Measurements from ENCODE around the gene MYLK. TPM values are rescaled to one million over a fixed set of nuclear protein-coding genes. Genes with fewer than 3 reads are reported as not detected.

Gene MYLK
- total and polyA plus RNA-seq, 11 donors, result 3.2 to 20.7 (median 12.4) TPM

DNA sequence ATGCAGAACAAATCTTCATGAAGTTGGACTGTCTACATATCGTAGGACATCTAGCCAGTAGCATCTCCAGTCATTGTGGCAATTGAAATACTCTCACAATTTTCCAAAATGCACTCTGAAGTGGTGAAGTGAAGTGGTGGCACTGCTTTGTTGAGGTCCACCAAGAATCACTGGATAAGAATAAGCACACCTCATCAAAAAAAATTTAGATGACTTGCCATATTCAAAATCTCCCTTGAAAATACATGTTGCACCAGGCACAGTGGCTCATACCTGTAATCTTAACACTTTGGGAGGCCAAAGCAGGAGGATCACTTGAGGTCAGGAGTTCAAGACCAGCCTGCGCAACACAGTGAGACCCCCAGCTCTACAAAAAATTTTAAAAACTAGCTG lies 312.2 kb downstream of the MYLK start:
- ATAC-seq, result no peak
- H3K9me3 ChIP-seq, result no peaks in the 10 kb centered on the region
- TF ChIP-seq POLR2A (IDR thresholded peaks at IDR 0.05), result no peak
- TF ChIP-seq, protein P1, sequence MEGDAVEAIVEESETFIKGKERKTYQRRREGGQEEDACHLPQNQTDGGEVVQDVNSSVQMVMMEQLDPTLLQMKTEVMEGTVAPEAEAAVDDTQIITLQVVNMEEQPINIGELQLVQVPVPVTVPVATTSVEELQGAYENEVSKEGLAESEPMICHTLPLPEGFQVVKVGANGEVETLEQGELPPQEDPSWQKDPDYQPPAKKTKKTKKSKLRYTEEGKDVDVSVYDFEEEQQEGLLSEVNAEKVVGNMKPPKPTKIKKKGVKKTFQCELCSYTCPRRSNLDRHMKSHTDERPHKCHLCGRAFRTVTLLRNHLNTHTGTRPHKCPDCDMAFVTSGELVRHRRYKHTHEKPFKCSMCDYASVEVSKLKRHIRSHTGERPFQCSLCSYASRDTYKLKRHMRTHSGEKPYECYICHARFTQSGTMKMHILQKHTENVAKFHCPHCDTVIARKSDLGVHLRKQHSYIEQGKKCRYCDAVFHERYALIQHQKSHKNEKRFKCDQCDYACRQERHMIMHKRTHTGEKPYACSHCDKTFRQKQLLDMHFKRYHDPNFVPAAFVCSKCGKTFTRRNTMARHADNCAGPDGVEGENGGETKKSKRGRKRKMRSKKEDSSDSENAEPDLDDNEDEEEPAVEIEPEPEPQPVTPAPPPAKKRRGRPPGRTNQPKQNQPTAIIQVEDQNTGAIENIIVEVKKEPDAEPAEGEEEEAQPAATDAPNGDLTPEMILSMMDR (IDR thresholded peaks at IDR 0.05), result no peak
- no peak overlapping the region for H3K4me3 ChIP-seq
- 72 to 97% (median 75%) methylated on average over 2 of the region's 2 CpGs for WGBS, 4 donors
- peaks cover 0 to 20% (median 2%) of the 10 kb centered on the region in 9 donors for H3K36me3 ChIP-seq
- intact Hi-C loops (cut with DNase I), result no loop called here
- peaks cover 0 to 18% (median 0%) of the 10 kb centered on the region in 12 donors for H3K4me1 ChIP-seq
- DNase-seq, result no peak
- no peak overlapping the region for H3K27ac ChIP-seq
- no peaks in the 10 kb centered on the region for H3K27me3 ChIP-seq

DNA sequence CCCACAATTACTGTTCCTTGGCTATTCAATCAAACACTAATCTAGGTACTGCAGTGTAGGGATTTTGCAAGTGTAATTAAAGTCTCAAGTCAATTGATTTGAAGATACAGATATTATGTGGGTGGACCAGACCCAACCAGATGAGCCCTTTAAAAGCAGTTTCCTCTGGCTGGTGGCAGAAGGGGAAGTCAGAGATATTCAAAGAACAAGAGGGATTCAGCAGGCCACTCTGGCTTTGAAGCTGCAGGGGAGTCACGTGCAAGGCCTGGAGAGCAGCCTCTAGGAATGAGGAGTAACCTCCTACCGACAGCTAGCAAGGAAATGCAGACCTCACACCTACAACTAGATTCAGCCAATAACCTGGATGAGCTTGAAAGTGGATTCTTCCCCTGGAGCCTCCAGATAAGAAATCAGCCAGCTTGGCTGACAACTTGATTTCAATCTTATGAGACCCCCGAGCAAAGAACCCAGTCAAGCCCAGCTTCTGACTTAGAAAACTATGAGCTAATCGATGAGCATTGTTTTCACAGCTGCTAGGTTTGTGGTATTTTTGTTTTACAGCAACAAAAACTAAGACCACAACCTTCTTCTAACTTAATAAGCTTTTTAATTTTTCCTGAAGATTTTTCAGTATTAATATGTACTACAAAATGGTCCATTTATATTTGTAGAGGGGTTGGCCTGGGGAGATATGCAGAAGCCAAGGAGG lies 312.7 kb downstream of the MYLK start:
- ATAC-seq, result peak in 2 of 4 donors; percentile 24 to 42
- H3K27ac ChIP-seq, result no peak overlapping the region
- peak in 1 of 5 donors; percentile 31 for DNase-seq
- no peaks in the 10 kb centered on the region for H3K27me3 ChIP-seq
- H3K36me3 ChIP-seq, result peaks cover 0 to 15% (median 0%) of the 10 kb centered on the region in 9 donors
- TF ChIP-seq POLR2A (IDR thresholded peaks at IDR 0.05), result no peak
- TF ChIP-seq, protein P1 (IDR thresholded peaks at IDR 0.05), result no peak
- peaks cover 0 to 13% (median 0%) of the 10 kb centered on the region in 12 donors for H3K4me1 ChIP-seq
- H3K4me3 ChIP-seq, result no peak overlapping the region
- no peaks in the 10 kb centered on the region for H3K9me3 ChIP-seq
- 43 to 66% (median 57%) methylated on average over 4 of the region's 4 CpGs for WGBS, 4 donors
- intact Hi-C loops (cut with DNase I), result no loop called here

GRCh38 chr3:123568875-123569274 lies 315.3 kb downstream of the MYLK start:
- DNase-seq, result no peak
- intact Hi-C loops (cut with DNase I), result no loop called here
- H3K27ac ChIP-seq, result no peak overlapping the region
- TF ChIP-seq, protein P1 (IDR thresholded peaks at IDR 0.05), result no peak
- TF ChIP-seq POLR2A (IDR thresholded peaks at IDR 0.05), result no peak
- peaks cover 0 to 12% (median 0%) of the 10 kb centered on the region in 9 donors for H3K36me3 ChIP-seq
- no peak for ATAC-seq
- peaks cover 0 to 6% (median 0%) of the 10 kb centered on the region in 12 donors for H3K4me1 ChIP-seq
- no peaks in the 10 kb centered on the region for H3K27me3 ChIP-seq
- no peak overlapping the region for H3K4me3 ChIP-seq
- H3K9me3 ChIP-seq, result no peaks in the 10 kb centered on the region

DNA sequence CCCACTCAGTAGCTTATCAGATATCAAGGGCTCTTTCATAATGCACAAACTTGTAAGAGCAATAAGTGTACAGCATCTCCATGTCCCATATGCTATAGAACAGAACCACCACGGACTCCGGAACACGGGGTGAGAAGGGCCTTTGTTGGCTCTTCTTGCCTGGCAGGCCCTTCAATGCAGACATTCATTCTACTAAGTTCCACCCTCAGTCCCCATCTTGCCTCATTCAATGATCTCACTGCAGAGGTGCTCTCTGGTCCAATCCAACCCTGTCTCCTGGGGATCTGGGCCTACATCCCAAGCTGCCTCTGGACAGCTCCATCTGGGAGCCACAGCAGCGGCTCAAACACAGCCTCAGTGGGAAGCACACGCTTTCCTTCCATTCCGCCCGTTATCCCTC lies 316.1 kb downstream of the MYLK start:
- Histone ChIP-seq H3K36me3 (peaks cover 0 to 8% (median 0%) of the 10 kb centered on the region in 9 donors), H3K9me3 (no peaks in the 10 kb centered on the region), H3K27me3 (no peaks in the 10 kb centered on the region), H3K4me1 (peaks cover 0 to 6% (median 0%) of the 10 kb centered on the region in 12 donors), H3K27ac (no peak overlapping the region), H3K4me3 (no peak overlapping the region)
- no peak for ATAC-seq
- no peak for DNase-seq
- 93 to 96% (median 95%) methylated on average over 7 of the region's 7 CpGs for WGBS, 4 donors
- intact Hi-C loops (cut with DNase I), result no loop called here
- TF ChIP-seq, protein P1 (IDR thresholded peaks at IDR 0.05), result no peak
- no peak for TF ChIP-seq POLR2A (IDR thresholded peaks at IDR 0.05)
